ENCODE results near the gene CIDEB.
A peak's percentile ranks its signal among the peaks of the same experiment; 100 is the strongest.

The CIDEB gene

DNA sequence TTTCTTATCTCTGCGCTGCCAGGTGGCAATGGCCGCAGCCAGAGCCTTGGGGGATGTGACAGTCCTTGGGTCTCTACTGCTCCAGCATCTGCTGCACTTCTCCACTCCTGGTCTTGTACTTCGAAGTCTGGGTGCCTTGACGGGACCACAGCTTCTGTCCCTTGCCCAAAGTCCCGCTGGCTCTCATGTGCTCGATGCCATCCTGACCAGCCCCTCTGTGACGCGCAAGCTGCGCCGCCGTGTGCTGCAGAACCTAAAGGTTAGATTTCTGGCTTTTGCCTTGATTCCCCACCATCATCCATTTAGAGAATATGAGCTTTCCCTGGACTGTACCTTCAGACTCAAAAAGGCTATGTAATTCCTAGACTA is 3.8 kb downstream of the CIDEB start:
- H3K9me3 ChIP-seq, result no peaks in the 10 kb centered on the region
- H3K36me3 ChIP-seq, result peaks cover 48% of the 10 kb centered on the region

DNA sequence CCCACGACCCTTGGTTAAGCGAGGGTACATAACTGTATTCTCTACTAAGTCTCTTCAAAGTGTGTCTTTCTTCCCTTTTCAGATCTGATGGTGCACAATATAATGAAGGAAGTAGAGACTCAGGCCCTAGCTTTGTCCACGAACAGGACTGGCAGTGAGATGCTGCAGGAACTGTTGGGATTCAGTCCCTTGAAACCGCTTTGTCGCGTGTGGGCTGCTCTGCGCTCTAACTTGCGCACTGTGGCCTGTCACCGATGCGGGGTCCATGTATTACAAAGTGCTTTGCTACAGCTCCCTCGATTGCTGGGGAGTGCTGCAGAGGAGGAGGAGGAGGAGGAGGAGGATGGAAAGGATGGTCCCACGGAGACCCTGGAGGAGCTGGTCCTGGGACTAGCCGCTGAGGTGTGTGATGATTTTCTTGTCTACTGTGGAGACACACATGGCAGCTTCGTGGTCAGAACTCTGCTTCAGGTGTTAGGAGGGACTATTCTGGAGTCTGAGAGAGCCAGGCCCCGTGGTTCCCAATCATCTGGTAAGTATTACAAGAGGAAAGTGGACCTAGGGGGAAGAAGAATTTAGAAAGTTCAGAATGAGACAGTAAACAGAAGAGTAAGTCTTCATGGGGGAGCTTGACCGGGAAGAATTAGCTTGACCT is 7.3 kb downstream of the CIDEB start:
- H3K27ac ChIP-seq, result peak overlapping the region; percentile 87
- peak overlapping the region; percentile 88 to 91 for H3K4me3 ChIP-seq (ENCODE audit: low read depth in 1 of 2, low read length in 1 of 2)
- H3K9me3 ChIP-seq, result no peaks in the 10 kb centered on the region
- H3K36me3 ChIP-seq, result peaks cover 37% of the 10 kb centered on the region
- TF ChIP-seq, protein P1, sequence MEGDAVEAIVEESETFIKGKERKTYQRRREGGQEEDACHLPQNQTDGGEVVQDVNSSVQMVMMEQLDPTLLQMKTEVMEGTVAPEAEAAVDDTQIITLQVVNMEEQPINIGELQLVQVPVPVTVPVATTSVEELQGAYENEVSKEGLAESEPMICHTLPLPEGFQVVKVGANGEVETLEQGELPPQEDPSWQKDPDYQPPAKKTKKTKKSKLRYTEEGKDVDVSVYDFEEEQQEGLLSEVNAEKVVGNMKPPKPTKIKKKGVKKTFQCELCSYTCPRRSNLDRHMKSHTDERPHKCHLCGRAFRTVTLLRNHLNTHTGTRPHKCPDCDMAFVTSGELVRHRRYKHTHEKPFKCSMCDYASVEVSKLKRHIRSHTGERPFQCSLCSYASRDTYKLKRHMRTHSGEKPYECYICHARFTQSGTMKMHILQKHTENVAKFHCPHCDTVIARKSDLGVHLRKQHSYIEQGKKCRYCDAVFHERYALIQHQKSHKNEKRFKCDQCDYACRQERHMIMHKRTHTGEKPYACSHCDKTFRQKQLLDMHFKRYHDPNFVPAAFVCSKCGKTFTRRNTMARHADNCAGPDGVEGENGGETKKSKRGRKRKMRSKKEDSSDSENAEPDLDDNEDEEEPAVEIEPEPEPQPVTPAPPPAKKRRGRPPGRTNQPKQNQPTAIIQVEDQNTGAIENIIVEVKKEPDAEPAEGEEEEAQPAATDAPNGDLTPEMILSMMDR (IDR thresholded peaks at IDR 0.05), result no peak
- peaks cover 42 to 49% of the 10 kb centered on the region in 2 experiments for H3K4me1 ChIP-seq (ENCODE audit: control insufficient read depth in 1 of 2, insufficient read depth in 1 of 2, low read depth in 1 of 2, low read length in 1 of 2)
- no peaks in the 10 kb centered on the region for H3K27me3 ChIP-seq

More for the DNA sequence above, 3.8 kb downstream of the CIDEB start:
- H3K27ac ChIP-seq, result peak overlapping the region; percentile 9
- H3K4me1 ChIP-seq (ENCODE audit: control insufficient read depth in 1 of 2, insufficient read depth in 1 of 2, low read depth in 1 of 2, low read length in 1 of 2), result peaks cover 32 to 41% of the 10 kb centered on the region in 2 experiments
- TF ChIP-seq, protein P1 (IDR thresholded peaks at IDR 0.05), result no peak
- H3K27me3 ChIP-seq, result no peaks in the 10 kb centered on the region
- H3K4me3 ChIP-seq (ENCODE audit: low read depth in 1 of 2, low read length in 1 of 2), result no peak overlapping the region

DNA sequence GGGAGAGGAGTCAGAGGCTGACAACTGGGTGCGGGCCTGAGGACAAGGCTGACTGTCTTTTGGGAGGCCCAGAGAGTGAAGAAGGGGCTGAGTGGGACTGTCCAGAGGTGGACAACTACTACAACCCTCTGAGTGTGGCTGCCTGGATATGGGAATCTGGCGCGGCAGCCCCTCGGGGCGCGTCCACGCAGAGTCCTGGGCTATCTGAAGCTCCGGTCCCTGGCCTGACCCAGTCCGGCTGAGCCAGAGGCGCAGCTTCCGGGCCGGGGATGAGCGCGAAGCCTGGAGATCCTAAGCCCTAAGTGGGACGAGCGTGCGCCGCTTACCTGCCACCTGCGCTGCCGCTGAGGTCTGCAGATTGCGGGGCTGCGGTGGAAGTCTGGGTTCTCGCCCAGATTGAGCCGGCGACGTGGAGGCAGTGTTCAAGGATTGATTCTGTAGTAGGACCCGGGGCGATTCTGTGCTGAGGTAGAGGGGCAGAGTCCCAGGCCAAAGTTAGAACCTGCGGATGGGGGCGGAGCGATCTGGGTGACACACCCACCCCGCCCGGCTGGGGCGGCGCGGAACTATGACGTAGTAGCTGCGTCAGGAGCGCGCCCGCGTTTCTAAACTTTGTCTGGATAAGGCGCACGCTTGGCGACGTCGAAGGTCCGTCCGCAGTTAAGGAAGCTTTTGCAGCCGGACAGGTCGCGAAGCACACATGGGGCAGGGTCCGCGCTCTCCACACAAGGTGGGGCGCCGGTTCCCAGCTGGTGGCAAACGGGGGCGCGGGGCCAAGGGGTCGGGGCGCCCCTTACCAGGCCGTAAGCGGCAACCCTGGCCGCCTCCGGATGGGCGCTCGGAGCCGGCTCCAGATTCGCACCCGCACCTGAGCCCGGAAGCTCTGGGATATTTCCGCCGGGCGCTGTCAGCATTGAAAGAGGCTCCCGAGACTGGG is 8.3 kb downstream of the CIDEB start, which contains the start of the genes DHRS1 and NOP9:
Gene DHRS1, minus strand, starts transcription at position 526 of the 937 bp plus-strand sequence. CDS start 674 bp downstream, outside the sequence.
Gene NOP9, plus strand, starts transcription at position 596 of the 937 bp plus-strand sequence. Its CDS starts 105 bp downstream, at position 701.
- Histone ChIP-seq H3K36me3 (peaks cover 34% of the 10 kb centered on the region), H3K4me1 (ENCODE audit: control insufficient read depth in 1 of 2, insufficient read depth in 1 of 2, low read depth in 1 of 2, low read length in 1 of 2) (peaks cover 42 to 49% of the 10 kb centered on the region in 2 experiments)
- TF ChIP-seq, protein P1 (IDR thresholded peaks at IDR 0.05), result peak; percentile 54

DNA sequence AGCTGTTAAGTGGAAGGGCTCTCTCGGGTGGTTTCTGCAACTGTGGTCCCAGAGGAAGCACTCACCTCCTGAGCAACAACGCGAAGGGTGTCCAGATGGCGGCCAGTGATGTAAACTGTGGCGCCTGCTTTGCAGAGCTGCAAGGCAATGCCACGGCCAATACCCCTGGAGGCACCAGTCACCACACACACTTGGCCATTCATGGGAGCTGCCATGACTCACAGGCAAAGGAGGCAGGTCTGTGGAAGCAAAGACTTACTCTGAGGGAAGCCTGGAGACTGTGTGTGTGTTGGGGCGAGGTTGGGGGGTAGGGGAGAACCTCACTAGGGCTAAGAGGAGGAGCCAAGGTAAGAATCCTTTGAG is 8.9 kb downstream of the CIDEB start:
- TF ChIP-seq, protein P1 (IDR thresholded peaks at IDR 0.05), result no peak
- peaks cover 34% of the 10 kb centered on the region for H3K36me3 ChIP-seq
- H3K27me3 ChIP-seq, result no peaks in the 10 kb centered on the region
- H3K27ac ChIP-seq, result peak overlapping the region; percentile 87
- H3K4me1 ChIP-seq (ENCODE audit: control insufficient read depth in 1 of 2, insufficient read depth in 1 of 2, low read depth in 1 of 2, low read length in 1 of 2), result peaks cover 42 to 49% of the 10 kb centered on the region in 2 experiments
- H3K9me3 ChIP-seq, result no peaks in the 10 kb centered on the region
- H3K4me3 ChIP-seq (ENCODE audit: low read depth in 1 of 2, low read length in 1 of 2), result peak overlapping the region; percentile 88 to 91

More for the DNA sequence above, 8.3 kb downstream of the CIDEB start, which contains the start of the genes DHRS1 and NOP9:
- no peaks in the 10 kb centered on the region for H3K9me3 ChIP-seq
- peak within 1 kb of the TSS; percentile 88 to 91 for H3K4me3 ChIP-seq (ENCODE audit: low read depth in 1 of 2, low read length in 1 of 2)
- H3K27me3 ChIP-seq, result no peaks in the 10 kb centered on the region
- peak within 1 kb of the TSS; percentile 87 for H3K27ac ChIP-seq

DNA sequence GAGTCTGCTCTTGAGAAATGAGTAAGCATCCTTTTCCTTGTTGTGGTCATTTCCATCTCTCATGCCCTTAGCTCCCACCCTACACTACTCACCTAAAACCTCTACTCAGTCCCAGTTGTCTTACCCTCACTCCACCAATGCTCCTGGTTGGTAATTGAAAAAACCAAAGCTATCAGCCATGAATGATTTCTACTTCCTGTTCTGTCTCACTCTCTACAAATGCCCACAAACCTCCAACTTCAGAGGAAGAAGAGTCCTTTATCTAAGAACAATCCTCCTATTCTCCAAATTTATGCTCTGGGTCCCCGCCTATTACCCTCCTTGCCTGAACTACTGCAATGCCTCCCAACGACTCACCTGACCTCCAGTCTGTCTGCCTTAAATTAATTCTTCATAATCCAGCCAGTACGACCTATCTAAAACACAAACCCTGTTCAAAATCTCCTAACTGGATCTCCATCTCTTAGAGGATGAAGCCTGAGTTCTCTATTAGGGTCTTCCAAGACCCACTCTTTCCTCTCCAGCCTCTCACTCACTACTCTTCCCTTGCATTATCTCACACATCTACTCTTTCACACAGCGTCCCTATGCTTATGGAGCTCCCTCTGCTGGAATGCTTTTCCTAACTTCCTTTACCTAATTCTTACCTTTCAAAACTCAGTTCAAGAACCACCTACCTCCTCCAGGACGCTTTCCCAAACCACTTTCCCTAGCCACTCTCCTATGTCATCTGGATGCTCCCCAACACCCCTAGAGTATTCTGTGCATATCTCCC is 10.4 kb downstream of the CIDEB start:
- Histone ChIP-seq H3K4me1 (ENCODE audit: control insufficient read depth in 1 of 2, insufficient read depth in 1 of 2, low read depth in 1 of 2, low read length in 1 of 2) (peaks cover 42 to 49% of the 10 kb centered on the region in 2 experiments), H3K4me3 (ENCODE audit: low read depth in 1 of 2, low read length in 1 of 2) (no peak overlapping the region), H3K27me3 (no peaks in the 10 kb centered on the region), H3K9me3 (no peaks in the 10 kb centered on the region), H3K27ac (peak overlapping the region; percentile 68), H3K36me3 (peaks cover 37% of the 10 kb centered on the region)
- TF ChIP-seq, protein P1 (IDR thresholded peaks at IDR 0.05), result no peak

Measured in neutrophil (primary cell).